ENCODE measurements around the gene HIVEP3.

HIVEP3 gene

DNA sequence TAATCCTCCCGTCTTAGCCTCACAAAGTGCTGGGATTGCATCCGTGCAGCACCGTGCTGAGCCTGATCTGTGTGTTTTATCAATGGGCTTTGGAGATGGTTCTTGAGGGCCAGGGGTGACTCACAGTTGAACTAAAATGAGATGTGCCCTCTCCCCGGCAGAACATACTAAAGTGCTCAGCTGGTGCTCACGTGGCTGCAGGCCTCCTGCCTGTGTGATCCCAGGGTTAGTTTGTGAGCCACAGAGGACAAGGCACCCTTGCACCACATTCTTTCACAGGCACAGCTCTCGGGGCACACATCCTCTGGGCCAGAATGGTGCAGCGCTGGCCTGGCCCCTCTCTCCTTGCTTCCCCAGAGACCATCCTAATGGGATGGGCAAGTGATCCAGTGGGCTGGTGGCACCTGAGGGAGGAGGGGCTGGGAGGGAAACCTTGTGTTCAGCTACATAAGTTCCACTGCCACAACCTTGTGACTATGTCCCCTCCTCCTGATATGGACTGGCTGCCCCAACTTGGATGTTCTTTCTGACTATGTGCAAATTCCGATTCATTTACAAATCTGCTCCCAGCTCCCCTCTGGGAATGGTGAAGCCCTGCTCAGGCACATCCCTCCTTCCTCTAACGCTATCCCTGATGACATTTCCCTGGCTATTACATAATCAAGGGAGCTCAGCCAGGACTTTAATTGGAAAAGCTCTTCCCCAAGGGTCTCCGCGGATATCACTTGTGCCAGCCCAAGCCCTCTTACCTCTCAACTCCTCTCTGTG lies 237.2 kb downstream of the HIVEP3 start:
- no peaks in the 10 kb centered on the region for H3K9me3 ChIP-seq (ENCODE audit: control insufficient read depth, insufficient read depth, low read depth, low read length)
- no peak overlapping the region for H3K27ac ChIP-seq (ENCODE audit: extremely low read depth, low read depth, low read length)
- H3K4me3 ChIP-seq (ENCODE audit: low read depth, low read length) = no peak overlapping the region
- H3K36me3 ChIP-seq (ENCODE audit: control insufficient read depth in 2 of 2, insufficient read depth in 1 of 2, low read length in 2 of 2) = no peaks in the 10 kb centered on the region
- no peak for TF ChIP-seq AEBP2 (tag by site-specific recombination; IDR thresholded peaks at IDR 0.05; ENCODE audit: borderline replicate concordance)
- TF ChIP-seq ZNF341 (tag by site-specific recombination; IDR thresholded peaks at IDR 0.05; ENCODE audit: low read depth) = no peak
- TF ChIP-seq ZNF335 (tag by site-specific recombination; conservative IDR thresholded peaks at IDR 0.05) = peak; percentile 42; the same call in 1 of the 2 replicates
- 0 out of 2 replicates have a peak, but pooled peaks have one; percentile 19 for TF ChIP-seq ZNF701 (tag by site-specific recombination; IDR thresholded peaks at IDR 0.05)
- TF ChIP-seq ZBTB48 (tag by site-specific recombination; IDR thresholded peaks at IDR 0.05) = 0 out of 2 replicates have a peak, but pooled peaks have one; percentile 4
- TF ChIP-seq, protein P1, sequence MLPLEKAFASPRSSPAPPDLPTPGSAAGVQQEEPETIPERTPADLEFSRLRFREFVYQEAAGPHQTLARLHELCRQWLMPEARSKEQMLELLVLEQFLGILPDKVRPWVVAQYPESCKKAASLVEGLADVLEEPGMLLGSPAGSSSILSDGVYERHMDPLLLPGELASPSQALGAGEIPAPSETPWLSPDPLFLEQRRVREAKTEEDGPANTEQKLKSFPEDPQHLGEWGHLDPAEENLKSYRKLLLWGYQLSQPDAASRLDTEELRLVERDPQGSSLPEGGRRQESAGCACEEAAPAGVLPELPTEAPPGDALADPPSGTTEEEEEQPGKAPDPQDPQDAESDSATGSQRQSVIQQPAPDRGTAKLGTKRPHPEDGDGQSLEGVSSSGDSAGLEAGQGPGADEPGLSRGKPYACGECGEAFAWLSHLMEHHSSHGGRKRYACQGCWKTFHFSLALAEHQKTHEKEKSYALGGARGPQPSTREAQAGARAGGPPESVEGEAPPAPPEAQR (tag by site-specific recombination; IDR thresholded peaks at IDR 0.05) = no peak
- TF ChIP-seq ZNF366 (tag by site-specific recombination; conservative IDR thresholded peaks at IDR 0.05) = 0 out of 2 replicates have a peak, but pooled peaks have one; percentile 36
- TF ChIP-seq, protein P2, sequence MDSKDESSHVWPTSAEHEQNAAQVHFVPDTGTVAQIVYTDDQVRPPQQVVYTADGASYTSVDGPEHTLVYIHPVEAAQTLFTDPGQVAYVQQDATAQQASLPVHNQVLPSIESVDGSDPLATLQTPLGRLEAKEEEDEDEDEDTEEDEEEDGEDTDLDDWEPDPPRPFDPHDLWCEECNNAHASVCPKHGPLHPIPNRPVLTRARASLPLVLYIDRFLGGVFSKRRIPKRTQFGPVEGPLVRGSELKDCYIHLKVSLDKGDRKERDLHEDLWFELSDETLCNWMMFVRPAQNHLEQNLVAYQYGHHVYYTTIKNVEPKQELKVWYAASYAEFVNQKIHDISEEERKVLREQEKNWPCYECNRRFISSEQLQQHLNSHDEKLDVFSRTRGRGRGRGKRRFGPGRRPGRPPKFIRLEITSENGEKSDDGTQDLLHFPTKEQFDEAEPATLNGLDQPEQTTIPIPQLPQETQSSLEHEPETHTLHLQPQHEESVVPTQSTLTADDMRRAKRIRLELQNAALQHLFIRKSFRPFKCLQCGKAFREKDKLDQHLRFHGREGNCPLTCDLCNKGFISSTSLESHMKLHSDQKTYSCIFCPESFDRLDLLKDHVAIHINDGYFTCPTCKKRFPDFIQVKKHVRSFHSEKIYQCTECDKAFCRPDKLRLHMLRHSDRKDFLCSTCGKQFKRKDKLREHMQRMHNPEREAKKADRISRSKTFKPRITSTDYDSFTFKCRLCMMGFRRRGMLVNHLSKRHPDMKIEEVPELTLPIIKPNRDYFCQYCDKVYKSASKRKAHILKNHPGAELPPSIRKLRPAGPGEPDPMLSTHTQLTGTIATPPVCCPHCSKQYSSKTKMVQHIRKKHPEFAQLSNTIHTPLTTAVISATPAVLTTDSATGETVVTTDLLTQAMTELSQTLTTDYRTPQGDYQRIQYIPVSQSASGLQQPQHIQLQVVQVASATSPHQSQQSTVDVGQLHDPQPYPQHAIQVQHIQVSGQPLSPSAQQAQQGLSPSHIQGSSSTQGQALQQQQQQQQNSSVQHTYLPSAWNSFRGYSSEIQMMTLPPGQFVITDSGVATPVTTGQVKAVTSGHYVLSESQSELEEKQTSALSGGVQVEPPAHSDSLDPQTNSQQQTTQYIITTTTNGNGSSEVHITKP (tag by site-specific recombination; IDR thresholded peaks at IDR 0.05) = peak; percentile 99
- peak; percentile 49 for TF ChIP-seq ZIC2 (tag by site-specific recombination; IDR thresholded peaks at IDR 0.05)
- no peak for TF ChIP-seq ZNF221 (tag by site-specific recombination; IDR thresholded peaks at IDR 0.05; ENCODE audit: borderline replicate concordance)
- 0 out of 2 replicates have a peak, but pooled peaks have one; percentile 16 for TF ChIP-seq ZNF600 (tag by site-specific recombination; IDR thresholded peaks at IDR 0.05)
- no peak for TF ChIP-seq ZNF658 (tag by site-specific recombination; IDR thresholded peaks at IDR 0.05)
- no peak for TF ChIP-seq HOXD13 (CRISPR knock-in tag; IDR thresholded peaks at IDR 0.05; ENCODE audit: borderline replicate concordance)
- TF ChIP-seq YY2 (tag by site-specific recombination; IDR thresholded peaks at IDR 0.05) = no peak
- no peak for TF ChIP-seq ZNF26 (tag by site-specific recombination; IDR thresholded peaks at IDR 0.05)
- TF ChIP-seq, protein P3, sequence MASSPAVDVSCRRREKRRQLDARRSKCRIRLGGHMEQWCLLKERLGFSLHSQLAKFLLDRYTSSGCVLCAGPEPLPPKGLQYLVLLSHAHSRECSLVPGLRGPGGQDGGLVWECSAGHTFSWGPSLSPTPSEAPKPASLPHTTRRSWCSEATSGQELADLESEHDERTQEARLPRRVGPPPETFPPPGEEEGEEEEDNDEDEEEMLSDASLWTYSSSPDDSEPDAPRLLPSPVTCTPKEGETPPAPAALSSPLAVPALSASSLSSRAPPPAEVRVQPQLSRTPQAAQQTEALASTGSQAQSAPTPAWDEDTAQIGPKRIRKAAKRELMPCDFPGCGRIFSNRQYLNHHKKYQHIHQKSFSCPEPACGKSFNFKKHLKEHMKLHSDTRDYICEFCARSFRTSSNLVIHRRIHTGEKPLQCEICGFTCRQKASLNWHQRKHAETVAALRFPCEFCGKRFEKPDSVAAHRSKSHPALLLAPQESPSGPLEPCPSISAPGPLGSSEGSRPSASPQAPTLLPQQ (tag by site-specific recombination; IDR thresholded peaks at IDR 0.05) = 0 out of 2 replicates have a peak, but pooled peaks have one; percentile 38
- TF ChIP-seq ZNF660 (tag by site-specific recombination; IDR thresholded peaks at IDR 0.05) = 0 out of 2 replicates have a peak, but pooled peaks have one; percentile 37
- no peak for TF ChIP-seq WT1 (tag by site-specific recombination; IDR thresholded peaks at IDR 0.05)
- TF ChIP-seq TCF7L2 (IDR thresholded peaks at IDR 0.05; ENCODE audit: borderline replicate concordance, low read depth, low read length) = no peak
- no peak for TF ChIP-seq KLF10 (tag by site-specific recombination; IDR thresholded peaks at IDR 0.05)
- no peak for TF ChIP-seq ZNF433 (tag by site-specific recombination; IDR thresholded peaks at IDR 0.05; ENCODE audit: low read depth)
- ChIA-PET POLR2A (interaction anchor here (1.0 kb wide), 1 partner anchor 14 kb away, joined by 3 read pairs; no protein-coding TSS in a partner anchor), CTCF (interaction anchor here (1.0 kb wide), 1 partner anchor 165 kb away, joined by 3 read pairs; no protein-coding TSS in a partner anchor)
- no peaks in the 10 kb centered on the region for H3K4me1 ChIP-seq (ENCODE audit: control insufficient read depth, insufficient read depth, low read length)

All from HEK293 (cell line).